DND-41 (cell line): ENCODE data around the gene SLC25A18.

ENCODE experiments used
- EZH2 ChIP-seq: IDR thresholded peaks from 3 replicates; pipeline ENCODE4 v1.6.1; 2012; ENCODE audit warnings: borderline replicate concordance, low read depth, mild to moderate bottlenecking, moderate library complexity, low read length, inconsistent platforms; ENCODE audit not compliant: severe bottlenecking
- TF ChIP-seq, protein P1 (sequence below): IDR thresholded peaks from 2 replicates; pipeline ENCODE4 v1.5.1; 2012; ENCODE audit warnings: borderline replicate concordance, low read length, moderate library complexity, mild to moderate bottlenecking; ENCODE audit not compliant: poor library complexity, severe bottlenecking; ENCODE audit errors: extremely low read depth

DNA sequence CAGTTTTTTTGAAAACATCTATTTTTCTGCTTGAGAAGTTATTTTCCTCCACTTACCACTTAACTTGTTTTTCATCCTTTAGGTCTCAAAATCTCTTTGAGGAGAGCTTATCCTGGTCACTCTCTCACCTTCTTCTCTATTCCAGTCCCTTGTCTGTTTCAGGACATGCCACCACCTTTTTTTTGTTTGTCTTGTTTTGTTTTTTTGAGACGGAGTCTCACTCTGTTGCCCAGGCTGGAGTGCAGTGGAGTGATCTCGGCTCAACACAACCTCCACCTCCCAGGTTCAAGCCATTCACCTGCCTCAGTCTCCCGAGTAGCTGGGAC lies 70.7 kb downstream of the SLC25A18 start:
- TF ChIP-seq, protein P1, sequence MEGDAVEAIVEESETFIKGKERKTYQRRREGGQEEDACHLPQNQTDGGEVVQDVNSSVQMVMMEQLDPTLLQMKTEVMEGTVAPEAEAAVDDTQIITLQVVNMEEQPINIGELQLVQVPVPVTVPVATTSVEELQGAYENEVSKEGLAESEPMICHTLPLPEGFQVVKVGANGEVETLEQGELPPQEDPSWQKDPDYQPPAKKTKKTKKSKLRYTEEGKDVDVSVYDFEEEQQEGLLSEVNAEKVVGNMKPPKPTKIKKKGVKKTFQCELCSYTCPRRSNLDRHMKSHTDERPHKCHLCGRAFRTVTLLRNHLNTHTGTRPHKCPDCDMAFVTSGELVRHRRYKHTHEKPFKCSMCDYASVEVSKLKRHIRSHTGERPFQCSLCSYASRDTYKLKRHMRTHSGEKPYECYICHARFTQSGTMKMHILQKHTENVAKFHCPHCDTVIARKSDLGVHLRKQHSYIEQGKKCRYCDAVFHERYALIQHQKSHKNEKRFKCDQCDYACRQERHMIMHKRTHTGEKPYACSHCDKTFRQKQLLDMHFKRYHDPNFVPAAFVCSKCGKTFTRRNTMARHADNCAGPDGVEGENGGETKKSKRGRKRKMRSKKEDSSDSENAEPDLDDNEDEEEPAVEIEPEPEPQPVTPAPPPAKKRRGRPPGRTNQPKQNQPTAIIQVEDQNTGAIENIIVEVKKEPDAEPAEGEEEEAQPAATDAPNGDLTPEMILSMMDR = no peak
- no peak for TF ChIP-seq EZH2
